ENCODE measurements around the gene PRKCH. TPM values are rescaled to one million over a fixed set of nuclear protein-coding genes. Genes with fewer than 3 reads are reported as not detected.

The PRKCH gene
- 10 to 100 TPM in 3 of 4 donors, 1 to 10 TPM in 1; 5.9 to 17.3 (median 12.9) TPM for polyA plus RNA-seq
- long read RNA-seq, donor 1 = 0 reads
- long read RNA-seq, donor 2, partial matches to known transcripts = 0 of 1 reads
- long read RNA-seq, donor 2, other reads (novel, unspliced or antisense) = 0 of 1 reads
- long read RNA-seq, donor 3, partial matches to known transcripts = 0 of 2 reads
- long read RNA-seq, donor 3, other reads (novel, unspliced or antisense) = 0 of 2 reads
- long read RNA-seq, donor 4 = 0 reads
- long read RNA-seq, donor 5, partial matches to known transcripts = 5 of 6 reads
- long read RNA-seq, donor 5, other reads (novel, unspliced or antisense) = 0 of 6 reads
- long read RNA-seq, donor 6 = 0 reads
- long read RNA-seq, donor 7 = 0 reads
- long read RNA-seq, donor 8 = 0 reads
- long read RNA-seq, donor 9 = 0 reads
- long read RNA-seq, donor 10, partial matches to known transcripts = 0 of 2 reads
- long read RNA-seq, donor 10, other reads (novel, unspliced or antisense) = 0 of 2 reads

- Histone ChIP-seq H3K27ac (ENCODE audit: low read depth in 1 of 3, low read length in 2 of 3) (peak within 1 kb of the TSS; percentile 56 to 92 (median 89)), H3K4me3 (ENCODE audit: low read depth in 1 of 3, low read length in 3 of 3) (peak within 1 kb of the TSS; percentile 34 to 97 (median 39)), H3K36me3 (ENCODE audit: control insufficient read depth in 3 of 3, insufficient read depth in 2 of 3, low read depth in 1 of 3, low read length in 3 of 3) (no peaks in the 10 kb centered on the region), H3K27me3 (ENCODE audit: control insufficient read depth in 3 of 3, insufficient read depth in 3 of 3, low read length in 3 of 3) (peaks cover 0 to 19% (median 0%) of the 10 kb centered on the region in 3 donors), H3K9me3 (ENCODE audit: control insufficient read depth in 2 of 2, insufficient read depth in 1 of 2, low read depth in 1 of 2, low read length in 1 of 2) (no peaks in the 10 kb centered on the region), H3K4me1 (ENCODE audit: control insufficient read depth in 3 of 3, insufficient read depth in 2 of 3, low read depth in 1 of 3, low read length in 2 of 3) (no peaks in the 10 kb centered on the region)
- FAIRE-seq (no peak), DNase-seq (peak; percentile 85 to 89)
- 1% methylated on average over 32 to 66 of the region's 66 CpGs for WGBS, 3 donors
Observed at GRCh38 chr14:61321385-61322010, at the start of gene PRKCH. Gene PRKCH, plus strand, starts transcription at chr14:61321579. Its CDS starts 523 bp downstream, at chr14:61322102.

- Histone ChIP-seq H3K27me3 (ENCODE audit: control insufficient read depth in 3 of 3, insufficient read depth in 3 of 3, low read length in 3 of 3) (peaks cover 0 to 13% (median 0%) of the 10 kb centered on the region in 3 donors), H3K9me3 (ENCODE audit: control insufficient read depth in 2 of 2, insufficient read depth in 1 of 2, low read depth in 1 of 2, low read length in 1 of 2) (no peaks in the 10 kb centered on the region), H3K4me1 (ENCODE audit: control insufficient read depth in 3 of 3, insufficient read depth in 2 of 3, low read depth in 1 of 3, low read length in 2 of 3) (peaks cover 0 to 5% (median 4%) of the 10 kb centered on the region in 3 donors), H3K36me3 (ENCODE audit: control insufficient read depth in 3 of 3, insufficient read depth in 2 of 3, low read depth in 1 of 3, low read length in 3 of 3) (no peaks in the 10 kb centered on the region), H3K27ac (ENCODE audit: low read depth in 1 of 3, low read length in 2 of 3) (peak overlapping the region in 2 of 3 donors; percentile 8 to 32), H3K4me3 (ENCODE audit: low read depth in 1 of 3, low read length in 3 of 3) (peak overlapping the region in 1 of 3 donors; percentile 28)
- 9 to 45% (median 14%) methylated on average over 1 of the region's 1 CpG for WGBS, 3 donors
- FAIRE-seq (no peak), DNase-seq (peak; percentile 49 to 62)
Observed at GRCh38 chr14:61277232-61277631, 44.1 kb upstream of the PRKCH start.

GRCh38 chr14:61277784-61278183, 43.6 kb upstream of the PRKCH start:
- no peaks in the 10 kb centered on the region for H3K9me3 ChIP-seq (ENCODE audit: control insufficient read depth in 2 of 2, insufficient read depth in 1 of 2, low read depth in 1 of 2, low read length in 1 of 2)
- FAIRE-seq (no peak), DNase-seq (peak; percentile 28 to 52)
- peaks cover 0 to 5% (median 4%) of the 10 kb centered on the region in 3 donors for H3K4me1 ChIP-seq (ENCODE audit: control insufficient read depth in 3 of 3, insufficient read depth in 2 of 3, low read depth in 1 of 3, low read length in 2 of 3)
- H3K4me3 ChIP-seq (ENCODE audit: low read depth in 1 of 3, low read length in 3 of 3) = peak overlapping the region in 2 of 3 donors; percentile 28 to 41
- H3K36me3 ChIP-seq (ENCODE audit: control insufficient read depth in 3 of 3, insufficient read depth in 2 of 3, low read depth in 1 of 3, low read length in 3 of 3) = no peaks in the 10 kb centered on the region
- peak overlapping the region in 1 of 3 donors; percentile 8 for H3K27ac ChIP-seq (ENCODE audit: low read depth in 1 of 3, low read length in 2 of 3)
- peaks cover 0 to 13% (median 0%) of the 10 kb centered on the region in 3 donors for H3K27me3 ChIP-seq (ENCODE audit: control insufficient read depth in 3 of 3, insufficient read depth in 3 of 3, low read length in 3 of 3)
- 18 to 52% (median 25%) methylated on average over 4 of the region's 4 CpGs for WGBS, 3 donors

- WGBS, 3 donors = 14 to 57% (median 29%) methylated on average over 5 of the region's 5 CpGs
- H3K9me3 ChIP-seq (ENCODE audit: control insufficient read depth in 2 of 2, insufficient read depth in 1 of 2, low read depth in 1 of 2, low read length in 1 of 2) = no peaks in the 10 kb centered on the region
- H3K4me3 ChIP-seq (ENCODE audit: low read depth in 1 of 3, low read length in 3 of 3) = peak overlapping the region in 2 of 3 donors; percentile 65 to 75
- peaks cover 0 to 13% (median 0%) of the 10 kb centered on the region in 3 donors for H3K27me3 ChIP-seq (ENCODE audit: control insufficient read depth in 3 of 3, insufficient read depth in 3 of 3, low read length in 3 of 3)
- H3K4me1 ChIP-seq (ENCODE audit: control insufficient read depth in 3 of 3, insufficient read depth in 2 of 3, low read depth in 1 of 3, low read length in 2 of 3) = peaks cover under 1 to 5% (median 4%) of the 10 kb centered on the region in 3 donors
- H3K36me3 ChIP-seq (ENCODE audit: control insufficient read depth in 3 of 3, insufficient read depth in 2 of 3, low read depth in 1 of 3, low read length in 3 of 3) = no peaks in the 10 kb centered on the region
- no peak for FAIRE-seq
- DNase-seq = no peak
- peak overlapping the region; percentile 90 to 99 (median 95) for H3K27ac ChIP-seq (ENCODE audit: low read depth in 1 of 3, low read length in 2 of 3)
Observed at GRCh38 chr14:61279082-61279481, 42.3 kb upstream of the PRKCH start.

- Histone ChIP-seq H3K4me3 (ENCODE audit: low read depth in 1 of 3, low read length in 3 of 3) (peak overlapping the region; percentile 20 to 75 (median 65)), H3K27ac (ENCODE audit: low read depth in 1 of 3, low read length in 2 of 3) (peak overlapping the region; percentile 90 to 99 (median 95)), H3K4me1 (ENCODE audit: control insufficient read depth in 3 of 3, insufficient read depth in 2 of 3, low read depth in 1 of 3, low read length in 2 of 3) (peaks cover 4 to 5% (median 4%) of the 10 kb centered on the region in 3 donors), H3K9me3 (ENCODE audit: control insufficient read depth in 2 of 2, insufficient read depth in 1 of 2, low read depth in 1 of 2, low read length in 1 of 2) (no peaks in the 10 kb centered on the region), H3K27me3 (ENCODE audit: control insufficient read depth in 3 of 3, insufficient read depth in 3 of 3, low read length in 3 of 3) (peaks cover 0 to 13% (median 0%) of the 10 kb centered on the region in 3 donors), H3K36me3 (ENCODE audit: control insufficient read depth in 3 of 3, insufficient read depth in 2 of 3, low read depth in 1 of 3, low read length in 3 of 3) (no peaks in the 10 kb centered on the region)
- FAIRE-seq = no peak
- DNase-seq = peak in 1 of 2 donors; percentile 35
- 1 to 12% (median 5%) methylated on average over 40 to 47 of the region's 47 CpGs for WGBS, 3 donors
Observed at GRCh38 chr14:61280092-61280525, 41.3 kb upstream of the PRKCH start.

GRCh38 chr14:61280526-61281185, 40.7 kb upstream of the PRKCH start:
- WGBS, 3 donors = 0 to 1% (median 1%) methylated on average over 56 to 81 of the region's 81 CpGs
- peak; percentile 68 to 90 for DNase-seq
- H3K27ac ChIP-seq (ENCODE audit: low read depth in 1 of 3, low read length in 2 of 3) = peak overlapping the region; percentile 90 to 99 (median 95)
- peak overlapping the region; percentile 20 to 75 (median 65) for H3K4me3 ChIP-seq (ENCODE audit: low read depth in 1 of 3, low read length in 3 of 3)
- H3K9me3 ChIP-seq (ENCODE audit: control insufficient read depth in 2 of 2, insufficient read depth in 1 of 2, low read depth in 1 of 2, low read length in 1 of 2) = no peaks in the 10 kb centered on the region
- peaks cover 0 to 13% (median 0%) of the 10 kb centered on the region in 3 donors for H3K27me3 ChIP-seq (ENCODE audit: control insufficient read depth in 3 of 3, insufficient read depth in 3 of 3, low read length in 3 of 3)
- H3K4me1 ChIP-seq (ENCODE audit: control insufficient read depth in 3 of 3, insufficient read depth in 2 of 3, low read depth in 1 of 3, low read length in 2 of 3) = peaks cover 1 to 4% (median 3%) of the 10 kb centered on the region in 3 donors
- no peak for FAIRE-seq
- no peaks in the 10 kb centered on the region for H3K36me3 ChIP-seq (ENCODE audit: control insufficient read depth in 3 of 3, insufficient read depth in 2 of 3, low read depth in 1 of 3, low read length in 3 of 3)

GRCh38 chr14:61281186-61281947, 40.0 kb upstream of the PRKCH start, which contains the start of gene TMEM30B:
Gene TMEM30B, minus strand, starts transcription at chr14:61281338. Its CDS starts 191 bp downstream, at chr14:61281147.
- 5 to 17% (median 12%) methylated on average over 34 to 43 of the region's 43 CpGs for WGBS, 3 donors
- Histone ChIP-seq H3K27ac (ENCODE audit: low read depth in 1 of 3, low read length in 2 of 3) (peak within 1 kb of the TSS; percentile 90 to 99 (median 95)), H3K27me3 (ENCODE audit: control insufficient read depth in 3 of 3, insufficient read depth in 3 of 3, low read length in 3 of 3) (peaks cover 0 to 13% (median 0%) of the 10 kb centered on the region in 3 donors), H3K9me3 (ENCODE audit: control insufficient read depth in 2 of 2, insufficient read depth in 1 of 2, low read depth in 1 of 2, low read length in 1 of 2) (no peaks in the 10 kb centered on the region), H3K36me3 (ENCODE audit: control insufficient read depth in 3 of 3, insufficient read depth in 2 of 3, low read depth in 1 of 3, low read length in 3 of 3) (no peaks in the 10 kb centered on the region), H3K4me1 (ENCODE audit: control insufficient read depth in 3 of 3, insufficient read depth in 2 of 3, low read depth in 1 of 3, low read length in 2 of 3) (peaks cover 0 to 4% (median 2%) of the 10 kb centered on the region in 3 donors), H3K4me3 (ENCODE audit: low read depth in 1 of 3, low read length in 3 of 3) (peak within 1 kb of the TSS; percentile 20 to 75 (median 65))
- FAIRE-seq = no peak
- DNase-seq = peak; percentile 94 to 98

Measured in small intestine (tissue), 16 donors.